ENCODE measurements around the gene HK1. TPM values are rescaled to one million over a fixed set of nuclear protein-coding genes. Genes with fewer than 3 reads are reported as not detected.
"Not testable (repeated sequence)": the region's sequence is repeated elsewhere in the genome, so short reads cannot be mapped to it uniquely, and the experiment has no call there.

The HK1 gene
- total RNA-seq, 1 donor from 2014 or later: 88.8 TPM

- H3K27ac Mint-ChIP-seq (ENCODE audit: unreplicated experiment): no peak overlapping the region
Measured at GRCh38 chr10:69449841-69450240, 171.5 kb downstream of the HK1 start.

GRCh38 chr10:69450395-69450794 is 172.1 kb downstream of the HK1 start:
- not testable (repeated sequence) for H3K36me3 Mint-ChIP-seq (ENCODE audit: low read depth); H3K9me3 Mint-ChIP-seq; DNase-seq (ENCODE audit: low read depth, low spot score); H3K27ac Mint-ChIP-seq (ENCODE audit: unreplicated experiment)
- Mint-ChIP-seq H3K4me1 (peaks cover 16% of the 10 kb centered on the region), H3K4me3 (peak overlapping the region; percentile 70), H3K27me3 (ENCODE audit: low read depth) (peaks cover 20% of the 10 kb centered on the region)

More at GRCh38 chr10:69449841-69450240, 171.5 kb downstream of the HK1 start:
- H3K36me3 Mint-ChIP-seq (ENCODE audit: low read depth): no peaks in the 10 kb centered on the region
- peak; percentile 59 for DNase-seq (ENCODE audit: low read depth, low spot score)
- peak overlapping the region; percentile 70 for H3K4me3 Mint-ChIP-seq
- H3K27me3 Mint-ChIP-seq (ENCODE audit: low read depth): peaks cover 20% of the 10 kb centered on the region
- H3K4me1 Mint-ChIP-seq: peaks cover 16% of the 10 kb centered on the region
- peak; percentile 63 for TF ChIP-seq CTCF (conservative IDR thresholded peaks at IDR 0.05)
- H3K9me3 Mint-ChIP-seq: no peaks in the 10 kb centered on the region

- DNase-seq (ENCODE audit: low read depth, low spot score): peak; percentile 68
- Mint-ChIP-seq H3K4me3 (peak within 1 kb of the TSS; percentile 74), H3K36me3 (ENCODE audit: low read depth) (no peaks in the 10 kb centered on the region), H3K27ac (ENCODE audit: unreplicated experiment) (no peak within 1 kb of the TSS), H3K4me1 (peaks cover 16% of the 10 kb centered on the region), H3K27me3 (ENCODE audit: low read depth) (peaks cover 20% of the 10 kb centered on the region), H3K9me3 (no peaks in the 10 kb centered on the region)
- TF ChIP-seq CTCF (conservative IDR thresholded peaks at IDR 0.05): no peak
Measured at GRCh38 chr10:69451209-69451783, 173.0 kb downstream of the HK1 start, which contains the start of gene TSPAN15. TSPAN15 (plus strand) TSS chr10:69451465; CDS start chr10:69451595, 130 bp downstream.

Other genes with a start within 250 kb of the HK1 start
- not detected in 2 replicates for gene SRGN, start 190.4 kb upstream of the HK1 start, total RNA-seq
- gene VPS26A, start 154.3 kb upstream of the HK1 start, total RNA-seq: 62.2 and 63.2 TPM in 2 replicates
- gene SUPV3L1, start 98.3 kb upstream of the HK1 start, total RNA-seq: 35.6 and 39.4 TPM in 2 replicates
- not detected in 2 replicates for gene HKDC1, start 58.2 kb upstream of the HK1 start, total RNA-seq
- not detected in 2 replicates for gene TACR2, start 138.4 kb downstream of the HK1 start, total RNA-seq
- 11.5 and 12.3 TPM in 2 replicates for gene TSPAN15, start 173.0 kb downstream of the HK1 start, total RNA-seq

Measured in neural crest cell (in vitro differentiated cells).